Stimulated activated CD4-positive, alpha-beta T cell treated with anti-CD3 and anti-CD28 coated beads, Interleukin-2, amount 100 ng/mL, for 24 hours (primary cell): Measurements from ENCODE around the gene FES.
"Not testable (repeated sequence)": the region's sequence is repeated elsewhere in the genome, so short reads cannot be mapped to it uniquely, and the experiment has no call there.

Experiments used
- DNase-seq, 2 donors: peaks; one replicate each; pipeline ENCODE4 v3.0.0-alpha.2; 2020

Gene FES

DNA sequence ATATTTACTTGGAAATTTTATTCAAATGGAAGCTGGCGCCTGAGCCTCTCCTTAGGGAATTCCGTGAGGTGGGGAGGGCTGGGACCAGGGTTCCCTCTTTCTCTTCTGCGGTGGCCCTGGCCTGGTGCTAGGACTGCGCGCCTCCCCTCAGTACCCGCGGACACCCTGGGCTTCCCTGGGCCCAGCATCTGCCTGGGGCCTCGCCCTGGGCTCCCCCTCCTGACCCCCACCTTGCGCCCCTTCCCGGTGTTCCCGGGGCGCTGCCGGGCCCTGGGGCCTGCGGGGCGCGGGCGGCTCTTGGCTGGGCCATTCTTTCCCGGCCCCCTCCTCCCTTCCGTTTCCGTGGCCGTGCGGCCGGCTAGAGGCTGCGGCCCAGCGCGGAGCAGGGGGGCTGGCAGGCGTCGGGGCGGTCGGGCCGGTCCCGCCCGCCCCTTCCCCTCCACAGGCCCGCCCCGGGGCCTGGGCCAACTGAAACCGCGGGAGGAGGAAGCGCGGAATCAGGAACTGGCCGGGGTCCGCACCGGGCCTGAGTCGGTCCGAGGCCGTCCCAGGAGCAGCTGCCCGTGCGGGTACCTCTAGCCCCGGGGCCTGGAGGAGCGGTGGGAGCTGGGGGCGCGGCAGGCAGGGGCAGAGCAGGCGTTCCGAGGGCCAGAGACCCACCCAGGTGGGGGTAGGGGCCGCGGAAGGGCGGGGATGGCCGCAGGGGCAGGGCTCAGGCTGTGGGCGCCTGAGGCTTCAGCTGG is at the start of gene FES:
TSS of gene FES (plus strand) at position 529 of the 743 bp plus-strand sequence. CDS start 542 bp downstream, outside the sequence.
- peak in 1 of 2 donors; percentile 30 for DNase-seq

DNA sequence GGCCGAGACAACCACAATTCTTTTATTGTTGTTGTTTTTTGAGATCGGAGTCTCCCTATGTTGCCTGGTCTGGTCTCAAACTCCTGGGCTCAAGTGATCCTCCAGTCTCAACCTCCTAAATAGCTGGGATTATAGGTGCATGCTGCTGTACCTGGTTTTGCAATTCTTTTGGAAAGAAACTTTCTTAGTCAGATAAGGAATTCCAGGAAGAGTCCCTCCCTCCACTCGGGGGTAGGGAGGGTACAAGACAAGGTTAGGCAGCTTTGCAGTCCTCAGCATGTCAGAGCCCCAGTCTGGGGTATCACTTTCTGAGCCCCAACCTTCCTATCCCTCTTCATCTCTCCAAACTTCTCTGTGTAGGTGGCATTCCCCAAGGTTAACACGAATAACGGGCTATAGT is 49.7 kb upstream of the FES start:
- no peak for DNase-seq

DNA sequence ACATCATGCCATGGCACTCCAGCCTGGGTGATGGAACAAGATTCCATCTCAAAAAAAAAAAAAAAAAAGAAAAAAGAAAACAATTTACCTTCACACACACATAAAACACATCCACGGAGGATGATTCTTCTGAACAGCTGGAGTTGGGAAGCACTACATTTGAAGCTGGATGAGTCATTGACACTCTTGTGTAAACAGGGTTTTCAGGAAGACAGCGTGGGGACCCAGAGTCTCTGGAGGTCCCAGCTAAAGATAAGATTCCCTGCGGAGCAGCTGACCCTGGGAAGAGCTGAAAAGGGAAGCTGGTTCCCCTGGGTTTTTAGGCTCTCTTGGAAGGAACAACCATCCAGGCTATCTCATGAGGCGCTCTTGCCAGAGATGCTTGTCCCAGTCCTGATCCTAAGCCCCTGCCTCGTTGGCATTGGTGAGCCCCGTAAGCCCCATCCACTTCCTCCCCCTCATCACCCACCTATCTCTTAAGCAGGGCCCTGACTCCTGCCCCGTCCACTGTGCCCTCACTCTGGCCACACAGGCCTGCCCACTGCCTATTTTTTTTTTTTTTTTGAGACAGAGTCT is 47.9 kb upstream of the FES start:
- DNase-seq = no peak

DNA sequence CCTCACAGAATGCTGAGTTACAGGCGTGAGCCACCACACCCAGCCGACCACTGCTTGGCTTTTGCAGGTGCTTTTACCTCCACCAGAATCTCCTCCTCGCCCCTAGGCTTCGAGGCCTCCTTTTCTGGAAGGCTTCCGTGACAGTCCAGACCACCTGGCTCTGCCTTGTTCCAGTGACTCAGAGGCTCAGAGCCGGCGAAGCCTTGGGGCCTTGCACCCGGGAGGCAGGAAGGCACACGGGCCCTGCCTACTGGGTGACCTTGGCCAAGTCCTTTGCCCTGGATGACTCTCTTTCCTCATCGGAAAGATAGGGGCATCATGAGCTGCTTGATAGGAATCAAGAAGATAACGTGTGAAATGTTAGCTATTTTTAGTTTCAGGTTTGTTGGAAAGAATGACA is 47.2 kb upstream of the FES start:
- peak; percentile 37 to 69 for DNase-seq

- DNase-seq = peak; percentile 85 to 89
Observed at GRCh38 chr15:90838139-90838538, 46.2 kb upstream of the FES start.

GRCh38 chr15:90838544-90838943 is 45.8 kb upstream of the FES start:
- DNase-seq = no peak

DNA sequence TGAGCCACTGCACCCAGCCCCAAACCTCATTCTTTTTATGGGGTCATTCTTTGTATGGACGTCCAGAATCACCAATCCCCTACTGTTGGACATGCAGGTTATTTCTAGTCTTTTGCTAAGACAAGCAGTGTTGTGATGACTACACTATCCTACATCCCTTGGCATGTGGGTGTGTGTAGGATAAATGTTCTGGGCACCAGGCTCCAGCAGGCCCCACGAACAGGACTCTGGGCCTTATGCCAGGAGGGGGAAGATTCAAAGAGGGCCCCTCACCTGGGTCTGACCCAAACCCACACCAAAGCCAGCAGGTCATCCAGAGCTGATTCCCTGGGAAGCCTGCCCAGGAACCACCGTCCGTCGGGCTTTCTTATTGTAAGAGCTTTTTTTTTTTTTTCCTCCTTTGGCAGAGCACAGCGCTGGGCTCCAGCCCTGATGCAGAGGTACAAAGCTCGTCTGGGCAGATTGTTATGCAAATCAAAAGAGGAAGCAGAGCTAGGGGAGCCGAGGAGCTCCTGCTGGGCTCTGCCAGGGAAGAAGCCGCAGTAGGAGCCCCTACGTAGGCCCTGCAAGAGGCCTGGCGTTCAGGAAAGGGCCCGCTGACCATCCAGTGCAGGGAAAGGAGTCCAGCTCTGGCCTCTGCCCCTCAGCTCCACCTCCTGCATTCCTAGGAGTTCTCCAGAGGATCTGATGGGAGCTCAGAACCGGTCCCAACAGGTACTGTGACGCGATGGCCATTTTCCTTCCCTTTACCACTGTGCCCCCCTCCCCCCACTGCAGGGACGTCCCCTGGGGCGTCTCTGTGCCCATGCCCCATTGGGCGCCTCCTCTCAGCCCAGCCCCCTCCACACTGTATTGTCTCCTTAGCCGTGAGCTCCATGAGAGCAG is 44.9 kb upstream of the FES start:
- no peak for DNase-seq

GRCh38 chr15:90840157-90840855 is 44.0 kb upstream of the FES start:
- DNase-seq = no peak

DNA sequence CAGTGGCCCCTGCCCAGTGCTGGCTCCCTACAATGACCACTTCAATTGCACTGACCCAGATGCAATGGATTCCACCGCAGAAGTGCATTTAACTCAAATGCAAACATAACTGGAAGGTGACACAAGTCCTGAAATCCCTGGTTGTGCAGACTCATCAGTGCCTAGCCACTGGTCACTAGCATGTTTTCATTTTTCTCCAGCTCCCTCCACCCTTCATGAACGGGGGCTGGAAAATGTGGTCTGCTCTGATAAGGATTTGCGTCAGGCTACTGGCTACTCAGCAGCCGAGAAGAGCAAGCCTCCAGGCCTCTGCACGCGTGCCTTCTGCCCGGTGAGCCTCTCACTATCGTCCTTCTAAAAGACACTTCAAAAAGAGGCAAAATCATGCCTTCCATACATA is 43.4 kb upstream of the FES start:
- DNase-seq = no peak

- no peak for DNase-seq
Observed at GRCh38 chr15:90844696-90845095, 39.6 kb upstream of the FES start.

DNA sequence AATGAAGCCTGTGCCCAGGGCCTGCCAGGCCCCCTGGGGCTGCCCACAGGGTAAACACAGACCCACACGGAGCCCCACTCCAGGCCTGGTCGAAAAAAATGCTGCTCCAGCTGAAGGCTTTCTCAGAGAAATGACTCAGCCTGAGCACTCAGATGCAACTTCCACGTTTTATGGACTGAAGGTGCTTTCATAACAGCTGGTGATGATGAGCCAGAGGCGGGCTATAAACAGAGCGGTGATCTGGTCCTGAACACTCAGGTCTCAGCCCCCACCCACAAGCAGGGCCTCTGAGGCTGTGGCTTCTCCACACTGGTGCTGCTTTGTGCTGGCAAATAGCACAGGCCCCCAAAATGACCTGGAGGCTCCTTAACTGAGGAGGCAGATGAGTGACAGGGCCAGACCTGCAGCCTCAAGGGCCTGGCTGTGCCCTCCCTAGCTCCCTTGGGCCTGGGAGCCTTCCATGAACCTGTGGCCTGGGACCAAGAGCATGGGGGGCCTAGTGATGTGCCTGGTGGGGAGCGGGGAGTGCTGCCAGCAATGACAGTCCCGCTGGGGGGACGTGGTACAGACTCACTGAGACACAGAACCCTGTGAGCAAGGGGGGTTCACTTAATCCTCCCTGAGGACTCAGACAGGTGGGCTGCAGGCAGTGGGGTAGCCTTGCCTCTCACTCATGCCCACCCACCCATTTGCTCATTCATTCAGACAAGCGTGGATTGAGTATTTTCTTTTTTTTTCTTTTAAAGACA is 38.9 kb upstream of the FES start:
- peak; percentile 46 to 55 for DNase-seq

GRCh38 chr15:90849424-90849823 is 34.9 kb upstream of the FES start:
- not testable (repeated sequence) for DNase-seq

- DNase-seq = no peak
Observed at GRCh38 chr15:90851114-90851513, 33.2 kb upstream of the FES start.

GRCh38 chr15:90851940-90852339 is 32.4 kb upstream of the FES start:
- no peak for DNase-seq

DNA sequence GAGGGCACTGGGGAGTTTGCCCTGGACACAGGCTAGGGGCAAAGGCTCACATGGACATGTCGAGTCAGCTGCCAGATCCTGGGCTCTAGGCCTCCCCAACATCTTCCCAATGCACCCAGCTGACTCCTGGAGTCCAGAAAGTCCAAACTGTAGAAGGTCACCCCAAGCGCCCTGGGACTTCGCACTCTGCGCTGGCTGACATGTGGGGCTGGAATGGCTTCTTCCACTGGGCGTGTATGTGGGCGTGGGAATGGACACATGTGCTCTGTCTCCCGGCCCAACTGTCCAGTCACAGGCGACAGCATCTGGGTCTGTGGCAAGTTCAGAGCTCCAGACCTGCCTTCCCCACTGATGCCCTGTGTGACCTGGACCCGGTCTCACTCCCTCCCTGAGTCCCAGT is 29.2 kb upstream of the FES start:
- no peak for DNase-seq

DNA sequence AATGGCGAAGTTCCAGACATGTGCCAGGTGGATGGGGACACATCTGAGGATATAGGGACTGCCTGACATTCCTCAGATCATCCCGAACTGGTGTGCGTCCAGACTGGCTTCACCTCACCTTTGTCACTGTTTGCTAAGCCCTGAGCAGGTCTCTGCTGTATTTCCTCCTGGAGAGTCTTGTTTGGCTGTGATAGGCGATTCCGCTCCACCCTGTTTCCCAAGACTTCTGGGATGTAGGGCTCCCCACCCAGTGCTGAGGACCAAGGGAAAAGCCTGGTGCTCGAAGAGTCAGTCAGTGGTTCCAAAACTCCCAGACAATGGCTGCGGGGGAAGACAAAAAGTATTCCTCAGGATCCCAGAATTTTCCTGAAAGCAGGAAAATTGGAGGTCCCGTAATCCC is 27.0 kb upstream of the FES start:
- DNase-seq = no peak

- no peak for DNase-seq
Observed at GRCh38 chr15:90857883-90858443, 26.3 kb upstream of the FES start.

GRCh38 chr15:90859234-90860131 is 24.8 kb upstream of the FES start:
- DNase-seq = no peak

GRCh38 chr15:90860450-90860849 is 23.9 kb upstream of the FES start:
- DNase-seq = no peak

DNA sequence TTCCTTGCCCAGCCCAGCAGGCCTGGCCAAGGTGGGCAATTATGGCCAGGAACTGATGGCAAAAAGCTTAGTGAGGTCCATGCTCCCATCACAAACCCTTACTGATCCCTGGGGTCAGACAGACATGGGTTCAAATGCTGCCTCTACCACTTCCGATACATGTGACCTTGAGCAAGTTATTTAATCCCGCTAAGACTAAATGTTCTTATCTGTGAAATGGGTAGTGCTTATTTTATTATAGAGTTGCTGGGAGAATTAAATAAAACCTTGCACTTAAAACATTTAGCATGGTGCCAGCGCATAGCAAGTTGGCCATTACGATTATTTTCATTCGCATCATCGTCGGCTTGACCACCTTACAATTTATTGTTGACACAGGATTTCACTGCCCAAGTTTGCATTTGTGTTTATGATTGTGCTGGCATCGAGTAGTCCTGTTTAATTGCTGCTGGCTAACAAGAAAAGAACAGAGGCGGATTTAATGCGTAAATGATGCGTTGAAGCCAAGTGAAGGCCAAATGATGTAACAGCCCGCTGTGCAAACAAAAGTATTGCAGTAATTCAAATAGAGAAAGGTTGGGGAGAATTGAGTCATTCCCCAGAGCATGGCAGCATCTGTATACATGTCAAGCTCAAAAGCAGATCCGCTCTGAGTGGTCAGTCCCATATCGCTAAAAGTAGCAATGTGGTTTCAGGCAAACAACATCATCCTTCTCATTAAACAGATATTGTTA is 23.2 kb upstream of the FES start:
- DNase-seq = no peak
